Fibroblast of pulmonary artery (primary cell): ENCODE measurements around the gene TAGLN2.

Experiments used
- DNase-seq: peaks from one replicate; pipeline ENCODE4 v3.0.0-alpha.2; 2010; ENCODE audit warnings: low read depth
- H3K4me3 ChIP-seq: replicated peaks from 2 replicates; pipeline ENCODE4 v1.5.1; 2011; ENCODE audit warnings: low read depth, mild to moderate bottlenecking, control low read depth, low read length, moderate library complexity
- CTCF ChIP-seq: IDR thresholded peaks from 2 replicates; pipeline ENCODE4 v1.5.1; 2011; ENCODE audit warnings: mild to moderate bottlenecking, control low read depth, low read length, inconsistent platforms; ENCODE audit errors: missing control alignments

TAGLN2 gene

GRCh38 chr1:159924791-159925718 is at the start of gene TAGLN2:
Gene TAGLN2 (minus strand): TSS chr1:159925507. CDS start chr1:159920509, 4,998 bp downstream.
- no peak for TF ChIP-seq CTCF
- peak within 1 kb of the TSS; percentile 100 for H3K4me3 ChIP-seq
- DNase-seq = peak; percentile 92

- no peak for TF ChIP-seq CTCF
- no peak overlapping the region for H3K4me3 ChIP-seq
- DNase-seq = no peak
These were observed 49.2 kb upstream of the TAGLN2 start for GRCh38 chr1:159974350-159974965.

GRCh38 chr1:159973350-159973940 is 48.1 kb upstream of the TAGLN2 start:
- TF ChIP-seq CTCF = no peak
- H3K4me3 ChIP-seq = no peak overlapping the region
- no peak for DNase-seq

- TF ChIP-seq CTCF = no peak
These were observed 47.3 kb upstream of the TAGLN2 start for GRCh38 chr1:159972443-159973205.

GRCh38 chr1:159970932-159971342 is 45.6 kb upstream of the TAGLN2 start:
- DNase-seq = no peak
- H3K4me3 ChIP-seq = no peak overlapping the region
- no peak for TF ChIP-seq CTCF

More at GRCh38 chr1:159972443-159973205, 47.3 kb upstream of the TAGLN2 start:
- no peak overlapping the region for H3K4me3 ChIP-seq
- DNase-seq = no peak

- no peak overlapping the region for H3K4me3 ChIP-seq
- no peak for TF ChIP-seq CTCF
- DNase-seq = no peak
These were observed 43.6 kb upstream of the TAGLN2 start for GRCh38 chr1:159968901-159969300.
